ENCODE data around the gene RNF13.
"Not testable (repeated sequence)": the region's sequence is repeated elsewhere in the genome, so short reads cannot be mapped to it uniquely, and the experiment has no call there.

Gene RNF13

DNA sequence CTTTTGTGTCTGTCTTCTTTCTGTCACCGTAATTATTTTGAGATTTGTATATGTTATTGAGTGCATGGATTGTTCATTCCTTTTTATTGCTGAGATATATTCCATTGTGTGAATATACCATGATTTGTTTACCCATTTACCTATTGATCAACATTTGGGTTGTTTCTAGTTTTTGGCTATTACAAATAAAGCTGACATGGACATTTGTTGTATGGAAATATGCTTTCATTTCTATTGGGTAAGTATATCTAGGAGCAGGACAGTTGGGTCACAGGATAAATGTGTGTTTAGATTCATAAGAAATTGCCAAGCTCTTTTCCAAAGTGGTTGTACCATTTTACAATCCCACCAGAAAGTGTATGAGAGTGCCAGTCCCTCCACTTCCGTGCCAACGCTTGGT, 106.5 kb downstream of the RNF13 start:
- Mint-ChIP-seq H3K9me3 (no peaks in the 10 kb centered on the region), H3K4me3 (no peak overlapping the region), H3K27me3 (no peaks in the 10 kb centered on the region), H3K36me3 (ENCODE audit: low read depth) (peaks cover 53% of the 10 kb centered on the region), H3K27ac (no peak overlapping the region), H3K4me1 (ENCODE audit: low read depth) (no peaks in the 10 kb centered on the region)

DNA sequence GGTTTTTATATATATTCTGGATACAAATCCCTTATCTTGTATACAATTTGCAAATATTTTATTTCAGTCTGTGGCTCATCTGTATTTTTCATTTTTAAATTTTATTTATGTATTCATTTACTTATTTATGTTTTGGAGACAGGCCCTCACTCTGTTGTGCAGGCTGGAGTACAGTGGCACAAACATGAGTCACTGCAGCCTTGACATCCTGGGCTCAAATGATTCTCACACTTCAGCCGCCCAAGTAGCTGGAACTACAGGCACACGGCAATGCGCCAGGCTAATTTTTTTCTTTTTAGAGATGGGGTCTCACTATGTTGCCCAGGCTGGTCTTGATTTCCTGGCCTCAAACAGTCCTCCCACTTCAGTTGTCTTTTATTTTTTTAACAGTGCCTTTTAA, 107.1 kb downstream of the RNF13 start:
- Mint-ChIP-seq H3K4me3 (no peak overlapping the region), H3K9me3 (no peaks in the 10 kb centered on the region), H3K4me1 (ENCODE audit: low read depth) (no peaks in the 10 kb centered on the region), H3K36me3 (ENCODE audit: low read depth) (peaks cover 53% of the 10 kb centered on the region), H3K27ac (no peak overlapping the region), H3K27me3 (no peaks in the 10 kb centered on the region)

DNA sequence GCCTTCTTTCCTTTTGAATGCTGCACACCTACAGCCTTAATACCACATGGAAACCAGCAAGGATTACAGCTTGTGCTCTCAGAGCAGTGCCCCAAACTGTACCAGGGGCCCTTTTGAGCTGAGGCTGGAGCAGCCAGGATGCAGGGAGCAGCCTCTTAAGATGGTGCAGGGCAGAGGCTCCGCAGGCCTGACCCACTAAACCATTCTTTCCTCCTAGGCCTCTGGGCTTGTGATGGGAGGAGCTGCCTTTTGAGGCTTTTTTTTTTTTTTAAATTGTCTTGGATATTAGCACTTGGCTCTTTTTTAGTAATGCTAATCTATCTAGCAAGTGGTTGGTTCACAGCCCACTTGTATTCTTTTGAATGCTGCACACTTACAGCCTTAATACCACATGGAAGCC, 120.0 kb downstream of the RNF13 start:
- H3K27ac Mint-ChIP-seq = no peak overlapping the region
- peaks cover 67% of the 10 kb centered on the region for H3K36me3 Mint-ChIP-seq (ENCODE audit: low read depth)
- H3K4me3 Mint-ChIP-seq = no peak overlapping the region
- H3K4me1 Mint-ChIP-seq (ENCODE audit: low read depth) = peaks cover 16% of the 10 kb centered on the region
- H3K9me3 Mint-ChIP-seq = no peaks in the 10 kb centered on the region
- no peaks in the 10 kb centered on the region for H3K27me3 Mint-ChIP-seq

DNA sequence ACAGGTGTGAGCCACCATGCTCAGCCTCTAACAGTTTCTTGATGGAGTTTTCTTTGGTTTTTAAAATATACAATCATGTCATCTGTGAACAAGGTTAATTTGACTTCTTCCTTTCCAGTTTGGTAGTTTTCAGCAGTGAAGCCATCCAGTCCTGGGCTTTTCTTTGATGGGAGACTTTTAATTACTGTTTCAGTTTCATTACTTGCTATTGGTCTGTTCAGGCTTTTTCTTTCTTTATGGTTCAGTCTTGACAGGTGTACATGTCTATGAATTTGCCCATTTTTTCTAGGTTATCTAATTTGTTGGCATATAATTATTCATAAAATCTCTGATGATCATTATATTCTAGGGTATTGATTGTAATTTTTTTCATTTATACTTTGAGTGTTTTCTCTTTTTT, 120.8 kb downstream of the RNF13 start:
- Mint-ChIP-seq H3K36me3 (ENCODE audit: low read depth) (peaks cover 61% of the 10 kb centered on the region), H3K4me3 (no peak overlapping the region)

DNA sequence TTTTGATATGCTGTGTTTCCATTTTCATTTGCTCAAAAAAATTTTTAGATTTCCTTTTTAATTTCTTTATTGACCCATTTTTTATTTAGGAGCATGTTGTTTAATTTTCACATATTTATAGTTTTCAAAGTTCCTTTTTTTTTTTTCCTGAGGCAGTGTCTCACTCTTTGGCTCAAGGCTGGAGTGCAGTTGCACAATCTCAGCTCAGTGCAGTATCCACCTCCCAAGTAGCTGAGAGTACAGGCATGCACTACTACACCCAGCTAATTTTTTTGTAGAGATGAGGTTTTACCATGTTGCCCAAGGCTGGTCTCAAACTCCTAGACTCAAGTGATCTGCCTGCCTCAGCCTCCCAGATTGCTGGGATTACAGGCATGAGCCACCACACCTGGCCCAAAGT, 121.5 kb downstream of the RNF13 start:
- Mint-ChIP-seq H3K4me3 (no peak overlapping the region), H3K27ac (no peak overlapping the region), H3K4me1 (ENCODE audit: low read depth) (peaks cover 16% of the 10 kb centered on the region), H3K27me3 (no peaks in the 10 kb centered on the region), H3K9me3 (no peaks in the 10 kb centered on the region), H3K36me3 (ENCODE audit: low read depth) (peaks cover 60% of the 10 kb centered on the region)

More for the DNA sequence above, 120.8 kb downstream of the RNF13 start:
- Mint-ChIP-seq H3K27me3 (no peaks in the 10 kb centered on the region), H3K27ac (no peak overlapping the region), H3K9me3 (no peaks in the 10 kb centered on the region), H3K4me1 (ENCODE audit: low read depth) (peaks cover 16% of the 10 kb centered on the region)

DNA sequence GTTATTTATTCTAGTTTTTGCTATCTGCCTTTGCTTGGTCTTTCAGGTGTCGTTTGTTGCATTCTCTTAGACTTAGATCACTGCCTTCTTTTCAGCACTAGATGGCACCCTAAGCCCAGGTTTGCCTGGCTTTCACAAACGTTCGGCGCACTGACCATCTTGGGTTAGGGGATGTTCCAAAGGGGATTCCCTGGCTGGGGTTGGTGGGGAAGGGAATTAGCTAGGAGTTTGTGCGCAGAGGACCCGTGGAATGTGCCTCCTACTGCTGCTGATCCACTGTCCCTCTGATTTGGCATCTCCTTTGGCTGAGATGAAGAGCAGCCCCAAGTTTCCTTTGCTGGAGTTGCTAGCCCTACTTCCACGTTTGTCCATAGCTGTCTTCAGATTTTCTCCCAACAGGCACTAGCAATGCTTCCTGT, 123.8 kb downstream of the RNF13 start:
- Mint-ChIP-seq H3K36me3 (ENCODE audit: low read depth) (peaks cover 53% of the 10 kb centered on the region), H3K27ac (no peak overlapping the region), H3K27me3 (no peaks in the 10 kb centered on the region), H3K4me1 (ENCODE audit: low read depth) (peaks cover 16% of the 10 kb centered on the region), H3K4me3 (no peak overlapping the region), H3K9me3 (no peaks in the 10 kb centered on the region)

DNA sequence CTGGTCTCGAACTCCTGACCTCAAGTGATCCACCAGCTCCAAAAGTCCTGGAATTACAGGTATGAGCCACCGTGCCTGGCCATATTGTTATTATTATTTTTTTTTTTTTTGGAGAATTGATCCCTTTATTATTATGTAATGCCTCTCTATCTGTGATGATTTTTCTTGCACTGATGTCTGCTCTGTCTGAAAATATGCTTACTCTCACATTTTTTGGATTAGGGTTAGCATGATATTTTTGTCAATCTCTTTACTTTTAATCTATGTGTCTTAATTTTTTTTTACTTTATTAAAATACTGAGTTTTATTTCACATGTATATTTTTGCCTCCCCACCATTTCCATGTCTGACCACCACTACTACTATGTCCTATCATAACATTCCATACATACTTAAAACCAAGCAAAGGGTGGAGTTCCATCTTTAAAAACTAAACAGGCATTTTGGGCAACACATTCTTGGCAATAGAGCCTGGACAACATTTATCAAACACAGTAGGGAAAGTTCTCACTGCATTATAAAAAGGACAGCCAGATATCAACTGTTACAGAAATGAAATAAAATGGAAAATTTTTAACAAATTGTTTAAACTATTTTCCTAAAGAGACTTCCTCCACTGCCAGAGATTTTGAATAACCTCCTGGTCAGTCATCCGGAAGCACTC, 125.5 kb downstream of the RNF13 start:
- H3K9me3 Mint-ChIP-seq, H3K27me3 Mint-ChIP-seq, H3K4me3 Mint-ChIP-seq, H3K27ac Mint-ChIP-seq: not testable (repeated sequence)
- Mint-ChIP-seq H3K4me1 (ENCODE audit: low read depth) (peaks cover 15% of the 10 kb centered on the region), H3K36me3 (ENCODE audit: low read depth) (peaks cover 56% of the 10 kb centered on the region)

DNA sequence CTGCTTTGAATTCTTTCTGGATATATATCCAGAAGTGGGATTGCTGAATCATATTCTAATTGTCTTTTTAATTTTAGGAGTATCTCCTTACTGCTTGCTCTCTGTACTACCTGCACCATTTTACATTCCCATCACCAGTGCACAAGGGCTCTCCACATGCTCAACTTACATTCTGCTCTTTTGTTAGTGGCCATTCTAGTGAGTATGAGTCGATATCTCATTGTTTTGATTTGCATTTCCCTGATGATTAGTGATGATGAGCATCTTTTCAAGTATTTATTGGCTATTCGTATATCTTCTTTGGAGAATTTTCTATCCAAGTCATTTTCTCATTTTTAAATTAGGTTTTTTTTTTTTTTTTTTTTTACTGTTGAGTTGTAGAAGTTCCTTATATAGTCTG, 128.2 kb downstream of the RNF13 start:
- no peaks in the 10 kb centered on the region for H3K4me1 Mint-ChIP-seq (ENCODE audit: low read depth)
- peaks cover 4% of the 10 kb centered on the region for H3K9me3 Mint-ChIP-seq
- H3K4me3 Mint-ChIP-seq = no peak overlapping the region
- no peaks in the 10 kb centered on the region for H3K27me3 Mint-ChIP-seq
- peaks cover 50% of the 10 kb centered on the region for H3K36me3 Mint-ChIP-seq (ENCODE audit: low read depth)
- H3K27ac Mint-ChIP-seq = no peak overlapping the region

DNA sequence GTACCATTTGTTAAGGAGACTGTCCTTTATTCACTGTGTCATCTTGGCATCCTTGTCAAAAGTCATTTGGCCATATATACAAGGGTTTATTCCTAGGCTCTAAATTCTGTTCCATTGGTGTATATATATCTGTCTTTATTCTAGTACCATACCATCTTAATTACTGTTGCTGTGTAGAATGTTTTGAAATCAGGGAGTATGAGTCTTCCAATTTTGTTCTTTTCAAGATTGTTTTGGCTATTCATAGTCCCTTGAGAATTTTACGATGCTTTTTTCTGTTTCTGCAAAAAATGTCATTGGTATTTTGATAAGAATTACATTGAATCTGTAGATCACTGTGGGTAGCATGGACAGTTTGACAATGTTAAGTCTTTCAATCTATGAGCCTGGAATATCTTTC, 128.9 kb downstream of the RNF13 start:
- H3K36me3 Mint-ChIP-seq (ENCODE audit: low read depth) = peaks cover 50% of the 10 kb centered on the region
- no peaks in the 10 kb centered on the region for H3K27me3 Mint-ChIP-seq
- H3K27ac Mint-ChIP-seq = no peak overlapping the region
- H3K9me3 Mint-ChIP-seq = peaks cover 4% of the 10 kb centered on the region
- no peak overlapping the region for H3K4me3 Mint-ChIP-seq
- H3K4me1 Mint-ChIP-seq (ENCODE audit: low read depth) = peaks cover 6% of the 10 kb centered on the region

DNA sequence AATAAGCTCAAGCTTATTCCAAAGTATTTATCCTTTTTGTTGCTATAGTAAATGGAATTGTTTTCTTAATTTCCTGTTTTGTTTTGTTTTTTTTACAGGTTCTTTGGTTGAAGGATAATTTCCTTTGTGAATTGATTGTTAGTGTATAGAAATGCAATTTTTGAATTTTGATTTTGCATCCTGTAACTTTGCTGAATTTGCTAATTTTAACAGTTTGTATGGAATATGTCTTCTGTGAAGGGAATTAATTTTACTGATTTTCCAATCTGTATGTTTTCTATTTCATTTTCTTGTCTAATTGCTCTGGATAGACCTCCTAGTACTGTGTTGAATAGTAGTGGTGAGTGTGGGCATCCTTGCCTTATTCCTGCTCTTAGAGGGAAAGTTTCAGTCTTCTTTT, 129.4 kb downstream of the RNF13 start:
- peaks cover 4% of the 10 kb centered on the region for H3K9me3 Mint-ChIP-seq
- H3K27ac Mint-ChIP-seq = no peak overlapping the region
- H3K36me3 Mint-ChIP-seq (ENCODE audit: low read depth) = peaks cover 53% of the 10 kb centered on the region
- no peaks in the 10 kb centered on the region for H3K27me3 Mint-ChIP-seq
- peaks cover 8% of the 10 kb centered on the region for H3K4me1 Mint-ChIP-seq (ENCODE audit: low read depth)
- no peak overlapping the region for H3K4me3 Mint-ChIP-seq

DNA sequence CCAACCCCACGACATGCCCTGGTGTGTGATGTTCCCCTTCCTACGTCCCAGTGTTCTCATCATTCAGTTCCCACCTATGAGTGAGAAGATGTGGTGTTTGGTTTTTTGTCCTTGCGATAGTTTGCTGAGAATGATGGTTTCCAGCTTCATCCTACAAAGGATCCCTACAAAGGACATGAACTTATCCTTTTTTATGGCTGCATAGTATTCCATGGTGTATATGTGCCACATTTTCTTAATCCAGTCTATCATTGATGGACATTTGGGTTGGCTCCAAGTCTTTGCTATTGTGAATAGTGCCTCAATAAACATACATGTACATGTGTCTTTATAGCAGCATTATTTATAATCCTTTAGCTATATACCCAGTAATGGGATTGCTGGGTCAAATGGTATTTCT, 131.0 kb downstream of the RNF13 start:
- Mint-ChIP-seq H3K4me1 (ENCODE audit: low read depth) (peaks cover 11% of the 10 kb centered on the region), H3K36me3 (ENCODE audit: low read depth) (peaks cover 57% of the 10 kb centered on the region)
- H3K4me3 Mint-ChIP-seq, H3K9me3 Mint-ChIP-seq, H3K27me3 Mint-ChIP-seq, H3K27ac Mint-ChIP-seq: not testable (repeated sequence)

DNA sequence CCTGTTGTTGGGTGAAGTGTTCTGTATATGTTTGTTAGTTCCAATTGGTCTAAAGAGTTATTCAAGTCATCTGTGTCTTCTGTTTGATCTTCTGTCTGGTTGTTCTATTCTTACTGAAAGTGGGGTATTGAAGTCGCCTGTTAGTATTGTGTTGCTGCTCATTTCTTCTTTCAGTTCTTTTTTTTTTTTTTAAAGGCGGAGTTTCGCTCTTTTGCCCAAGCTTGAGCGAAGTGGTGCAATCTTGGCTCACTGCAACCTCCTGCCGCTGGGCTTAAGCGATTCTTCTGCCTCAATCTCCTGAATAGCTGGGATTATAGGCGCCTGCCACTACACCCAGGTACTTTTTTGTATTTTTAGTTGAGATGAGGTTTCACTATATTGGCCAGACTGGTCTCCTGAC, 134.2 kb downstream of the RNF13 start:
- Mint-ChIP-seq H3K27me3 (no peaks in the 10 kb centered on the region), H3K27ac (no peak overlapping the region), H3K9me3 (peaks cover 4% of the 10 kb centered on the region), H3K36me3 (ENCODE audit: low read depth) (peaks cover 48% of the 10 kb centered on the region), H3K4me1 (ENCODE audit: low read depth) (peaks cover 19% of the 10 kb centered on the region), H3K4me3 (no peak overlapping the region)

DNA sequence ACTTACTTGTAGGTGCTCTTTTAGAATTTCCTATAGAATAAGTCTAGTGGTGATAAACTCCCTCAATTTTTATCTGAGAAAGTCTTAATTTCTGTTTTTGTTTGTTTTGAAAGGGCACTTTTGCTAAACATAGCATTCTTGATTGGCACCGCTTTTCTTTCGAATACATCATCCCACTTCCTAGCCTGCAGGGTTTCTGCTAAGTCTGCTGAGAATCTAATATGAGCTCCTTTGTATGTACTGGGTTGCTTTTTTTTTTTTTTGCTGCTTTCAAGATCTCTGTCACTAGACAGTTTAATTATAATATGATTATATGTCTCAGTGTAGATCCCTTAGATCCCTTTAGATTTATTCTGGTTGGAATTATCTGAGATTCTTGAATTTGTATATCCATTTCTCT, 136.2 kb downstream of the RNF13 start:
- Mint-ChIP-seq H3K4me3 (no peak overlapping the region), H3K9me3 (no peaks in the 10 kb centered on the region), H3K27ac (no peak overlapping the region), H3K4me1 (ENCODE audit: low read depth) (peaks cover 28% of the 10 kb centered on the region), H3K27me3 (no peaks in the 10 kb centered on the region), H3K36me3 (ENCODE audit: low read depth) (peaks cover 34% of the 10 kb centered on the region)

DNA sequence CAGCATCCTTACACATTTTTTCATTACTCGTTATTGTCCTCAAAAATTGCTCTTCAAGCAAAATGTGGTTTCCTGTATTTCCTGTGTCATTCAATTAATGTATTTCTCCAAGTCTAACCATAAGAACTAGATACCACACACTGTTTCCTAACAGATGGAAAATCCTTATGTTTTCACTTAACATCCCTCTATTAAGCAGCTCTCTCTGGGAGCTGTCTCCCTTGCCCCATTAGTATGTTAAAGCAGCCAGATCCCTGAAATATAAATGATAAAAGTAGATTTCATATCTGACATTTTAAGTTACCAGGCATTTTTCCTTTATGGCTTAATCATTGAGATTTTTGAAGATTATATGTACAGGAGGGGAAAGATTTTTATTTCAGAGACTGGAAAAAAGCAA, 141.8 kb downstream of the RNF13 start:
- Mint-ChIP-seq H3K4me1 (ENCODE audit: low read depth) (peaks cover 29% of the 10 kb centered on the region), H3K36me3 (ENCODE audit: low read depth) (peaks cover 20% of the 10 kb centered on the region), H3K4me3 (no peak overlapping the region), H3K27ac (no peak overlapping the region), H3K27me3 (no peaks in the 10 kb centered on the region), H3K9me3 (no peaks in the 10 kb centered on the region)

DNA sequence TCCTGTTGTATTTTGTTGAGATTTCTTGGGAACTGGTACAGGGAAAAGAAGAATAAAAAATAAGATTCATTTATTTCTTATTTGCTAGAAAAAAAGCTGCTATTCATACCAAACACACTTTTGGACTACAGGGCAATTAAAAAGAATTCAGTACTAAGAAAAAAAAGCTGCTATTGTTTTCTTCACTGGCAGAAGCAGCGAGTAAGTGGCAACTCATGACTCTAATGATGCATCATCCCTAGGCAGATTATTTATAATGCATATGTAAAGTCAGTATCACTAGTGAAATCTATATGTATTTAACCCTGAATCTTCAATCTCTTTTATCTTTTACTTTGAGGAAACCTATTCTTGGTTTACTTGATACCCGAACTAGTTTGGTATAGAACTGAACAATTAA, 142.4 kb downstream of the RNF13 start:
- Mint-ChIP-seq H3K9me3 (no peaks in the 10 kb centered on the region), H3K27ac (no peak overlapping the region), H3K27me3 (no peaks in the 10 kb centered on the region), H3K4me3 (no peak overlapping the region), H3K36me3 (ENCODE audit: low read depth) (peaks cover 17% of the 10 kb centered on the region), H3K4me1 (ENCODE audit: low read depth) (peaks cover 29% of the 10 kb centered on the region)

DNA sequence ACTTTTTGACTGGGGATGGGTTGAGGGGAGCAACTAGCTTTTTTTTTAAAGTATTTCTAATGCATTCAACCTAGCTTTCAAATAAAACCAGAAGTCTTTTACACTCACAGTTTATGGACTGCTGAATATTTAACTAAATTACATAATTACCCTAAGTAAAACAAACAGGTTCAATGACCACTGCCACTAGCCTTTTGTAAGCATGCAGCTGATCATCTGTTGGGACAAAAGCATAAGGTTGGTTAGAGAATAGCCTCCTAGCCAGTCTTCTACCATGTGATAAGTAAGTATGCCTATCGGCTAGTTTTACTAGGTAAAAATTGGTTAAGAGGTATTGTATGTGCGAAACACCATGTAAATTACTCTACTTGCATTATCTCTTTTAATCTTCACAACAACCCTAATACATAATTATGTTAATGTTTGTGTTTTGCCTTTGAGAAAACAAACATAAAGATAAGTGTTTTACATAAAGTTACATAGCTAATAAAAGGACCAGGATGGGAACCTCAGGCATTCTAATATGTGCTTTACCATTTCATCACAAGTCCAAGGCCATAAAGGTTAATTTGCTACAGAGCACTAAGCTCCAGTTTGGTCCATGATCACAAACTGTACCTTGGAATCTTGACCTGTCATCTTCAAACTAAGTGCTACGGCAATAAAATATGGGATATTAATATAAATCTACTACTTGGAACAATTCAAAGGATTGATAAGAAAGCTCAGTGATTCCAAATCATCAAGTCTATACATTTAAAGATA, 144.5 kb downstream of the RNF13 start:
- Mint-ChIP-seq H3K27ac (no peak overlapping the region), H3K9me3 (no peaks in the 10 kb centered on the region), H3K36me3 (ENCODE audit: low read depth) (peaks cover 15% of the 10 kb centered on the region), H3K4me3 (no peak overlapping the region), H3K4me1 (ENCODE audit: low read depth) (peaks cover 21% of the 10 kb centered on the region), H3K27me3 (no peaks in the 10 kb centered on the region)

Measured in stimulated activated naive CD8-positive, alpha-beta T cell treated with anti-CD3 and anti-CD28 coated beads, Interleukin-15, Interleukin-2, amounts not matched to agents 100 ng/mL and 50 ng/mL, for 24 hours (primary cell).